HG02870 (cell line): Measurements from ENCODE around the gene CGN.

Experiments used
- ATAC-seq: cut with Tn5 transposase; IDR thresholded peaks from one replicate; pipeline ENCODE4 v1.9.1; 2021; ENCODE audit warnings: mild to moderate bottlenecking, moderate library complexity; ENCODE audit not compliant: unreplicated experiment

Gene CGN

DNA sequence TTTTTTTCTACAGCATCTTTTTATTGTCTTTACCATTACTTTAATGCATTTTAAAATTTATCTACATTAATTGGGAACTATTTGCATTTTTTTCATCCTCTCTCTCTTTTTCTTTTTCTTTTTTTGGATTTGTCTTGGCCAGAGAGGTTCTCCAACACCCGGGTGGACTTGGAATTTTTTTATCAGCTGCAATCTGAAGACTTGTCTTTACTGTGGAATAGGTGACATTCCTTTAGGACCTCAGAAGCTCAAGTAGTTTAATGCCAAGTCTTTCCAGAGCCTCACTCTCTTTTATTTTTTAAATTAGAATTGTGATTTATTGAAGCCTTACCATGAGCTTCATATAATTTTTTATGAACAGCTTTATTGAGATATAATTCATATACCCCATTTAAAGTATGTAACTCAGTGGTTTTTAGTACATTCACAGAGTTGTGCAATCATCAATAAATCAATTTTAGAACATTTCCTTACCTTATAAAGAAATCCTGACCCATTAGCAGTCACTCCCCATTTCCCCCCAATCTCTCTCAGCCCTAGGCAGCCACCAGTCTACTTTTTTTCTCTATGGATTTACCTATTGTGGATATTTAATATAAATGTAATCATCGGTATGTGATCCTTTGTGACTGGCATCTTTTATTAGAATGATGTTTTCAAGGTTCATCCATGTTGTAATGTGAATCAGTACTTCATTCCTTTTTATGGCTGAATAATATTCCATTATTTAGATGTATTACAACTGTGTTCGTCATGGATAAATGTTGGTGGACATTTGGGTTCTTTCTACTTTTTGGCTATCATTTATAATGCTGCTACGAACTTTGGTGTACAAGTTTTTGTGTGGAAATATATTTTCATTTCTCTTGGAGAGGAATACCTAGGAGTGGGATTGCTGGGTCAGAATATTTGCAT, 35.1 kb downstream of the CGN start:
- ATAC-seq, result no peak

DNA sequence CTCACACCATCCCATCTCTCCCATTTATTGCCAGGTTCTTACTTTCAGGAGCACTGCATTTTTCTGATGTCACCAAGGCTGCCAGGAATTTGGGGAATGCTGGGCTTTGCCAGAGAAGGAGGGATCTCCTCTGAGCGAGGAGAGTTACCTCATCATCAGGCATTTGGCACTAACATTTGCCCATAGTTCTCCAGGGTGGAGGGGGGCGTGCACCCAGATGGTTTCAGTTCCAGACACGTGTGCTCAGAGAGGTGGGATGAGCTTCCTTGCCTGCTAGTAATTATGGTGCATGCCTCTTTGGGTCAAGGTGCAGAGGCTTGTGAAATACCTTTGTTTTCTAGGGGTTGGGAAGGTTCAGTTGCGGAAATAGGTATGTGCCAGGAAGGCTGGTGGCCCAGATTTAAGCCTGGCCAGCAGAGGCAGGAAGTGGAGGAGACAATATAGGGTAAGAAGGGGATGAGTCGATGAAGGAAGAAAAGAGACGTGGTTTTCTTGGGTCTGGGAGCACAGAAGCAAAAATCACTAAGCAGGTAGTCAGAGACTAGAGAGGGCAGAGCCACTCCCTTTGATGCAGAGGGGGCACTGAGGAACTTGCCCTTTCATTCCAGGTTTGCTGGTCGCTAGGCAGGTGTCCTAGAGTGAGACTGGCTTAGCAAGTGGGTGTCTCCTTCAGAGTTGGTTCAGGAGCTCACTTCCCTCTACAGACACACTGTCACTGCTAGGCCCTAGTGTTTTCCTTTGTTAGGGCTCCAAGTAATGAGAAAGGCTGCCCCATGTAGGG, 36.1 kb downstream of the CGN start:
- no peak for ATAC-seq

DNA sequence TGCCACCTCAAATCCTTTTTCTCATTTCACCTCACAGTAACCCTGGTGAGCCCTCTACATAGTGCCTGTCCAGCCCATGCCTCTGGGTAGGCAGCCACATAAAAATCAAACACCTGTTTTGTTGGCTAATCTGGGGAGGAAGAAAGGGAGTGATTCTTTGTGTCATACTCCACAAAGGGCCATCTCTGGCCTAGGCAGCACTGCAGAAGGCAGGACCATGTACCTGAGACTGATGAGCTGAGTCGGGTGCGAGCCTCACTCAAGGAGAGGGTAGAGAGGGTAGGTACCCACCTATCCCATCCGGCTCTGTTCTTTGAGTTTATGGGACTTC, 36.7 kb downstream of the CGN start:
- no peak for ATAC-seq

DNA sequence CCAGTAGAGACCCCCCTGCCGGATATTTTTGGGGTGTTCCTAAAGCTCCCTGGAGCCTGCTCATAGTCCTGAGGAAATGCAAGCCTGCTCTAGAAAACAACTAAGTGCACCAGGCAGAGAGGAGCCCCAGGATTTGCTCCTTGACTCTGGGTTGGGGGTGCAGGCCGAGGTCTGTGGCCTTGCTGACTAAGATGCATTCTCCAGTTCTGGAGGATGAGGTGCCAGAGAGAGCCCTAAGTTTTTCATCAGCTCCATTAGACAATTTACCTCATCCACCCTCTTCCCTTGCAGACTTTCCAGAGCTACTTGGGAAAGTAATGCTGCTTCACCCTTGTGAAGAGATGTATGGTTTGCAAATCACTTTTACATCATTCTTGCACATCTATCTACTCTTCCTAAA, 38.0 kb downstream of the CGN start:
- no peak for ATAC-seq

DNA sequence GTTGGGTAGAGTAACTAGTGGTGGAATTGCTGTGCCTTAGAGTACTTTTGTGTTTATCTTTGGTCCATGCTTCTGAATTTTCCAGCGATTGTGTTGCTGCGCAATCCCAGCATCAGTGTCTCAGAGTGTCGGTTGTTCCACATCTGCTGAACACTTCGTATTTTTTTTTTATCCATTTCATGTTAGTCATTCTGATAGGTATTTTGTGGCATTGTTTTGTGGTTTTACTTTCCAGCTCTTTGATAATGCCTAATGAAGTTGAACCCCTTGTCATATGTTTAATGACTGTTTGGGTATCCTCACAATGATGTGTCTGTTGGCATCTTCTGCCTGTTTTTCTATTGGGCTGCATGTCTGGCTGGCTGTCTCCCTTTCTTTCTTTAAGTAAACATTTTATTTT, 42.5 kb downstream of the CGN start:
- ATAC-seq, result no peak

DNA sequence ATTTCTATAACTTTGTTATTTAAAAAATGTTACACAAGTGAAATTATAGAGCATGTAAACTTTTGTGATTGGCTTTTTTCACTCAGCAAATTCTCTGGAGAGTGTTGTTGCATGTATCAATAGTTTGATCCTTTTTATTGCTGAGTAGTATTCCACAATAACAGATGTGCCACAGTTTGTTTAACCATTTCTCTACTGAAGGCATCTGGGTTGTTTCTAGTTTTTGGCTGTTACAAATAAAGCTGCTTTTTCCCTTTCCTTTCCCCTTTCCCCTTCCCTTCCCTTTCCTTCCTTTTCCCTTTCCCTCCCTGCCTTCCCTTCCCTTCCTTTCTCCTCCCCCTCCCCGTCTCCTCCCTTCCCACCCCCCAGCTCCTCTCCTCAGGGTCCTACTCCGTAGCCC, 44.9 kb downstream of the CGN start:
- no peak for ATAC-seq

DNA sequence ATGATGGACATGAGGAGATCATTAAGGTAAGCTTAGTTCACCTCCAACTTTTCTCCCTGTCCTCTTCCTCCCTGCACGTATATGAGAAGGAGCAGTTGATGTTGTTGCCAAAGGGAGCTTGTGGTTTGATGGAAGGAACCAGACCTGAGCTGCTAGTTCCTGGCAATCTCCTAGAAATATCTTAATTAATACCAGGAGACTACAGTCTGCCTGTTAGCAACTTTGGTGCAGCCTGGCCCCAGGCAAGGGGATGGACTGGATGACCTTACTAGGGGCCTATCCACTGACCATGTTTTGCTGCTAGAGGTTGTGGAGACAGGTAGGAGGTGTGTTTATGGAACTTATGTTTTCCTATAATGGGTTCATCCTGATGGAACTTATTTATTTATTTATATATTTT, 51.5 kb downstream of the CGN start:
- ATAC-seq, result no peak

DNA sequence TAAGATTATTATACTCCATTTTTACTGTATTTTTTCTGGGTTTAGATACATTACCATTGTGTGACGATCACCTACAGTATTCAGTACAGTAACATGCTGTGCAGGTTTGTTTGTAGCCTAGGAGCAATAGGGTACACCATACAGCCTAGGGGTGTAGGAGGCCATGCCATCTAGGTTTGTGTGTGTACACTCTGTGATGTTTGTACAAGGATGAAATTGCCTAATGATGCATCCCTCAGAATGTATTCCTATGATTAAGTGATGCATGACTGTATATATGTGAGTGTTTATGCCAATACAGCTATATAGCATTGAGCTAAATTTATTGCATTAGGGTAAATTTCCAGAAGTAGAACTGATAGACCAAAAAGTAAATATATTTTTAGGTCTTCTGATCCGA, 52.2 kb downstream of the CGN start:
- ATAC-seq, result no peak

DNA sequence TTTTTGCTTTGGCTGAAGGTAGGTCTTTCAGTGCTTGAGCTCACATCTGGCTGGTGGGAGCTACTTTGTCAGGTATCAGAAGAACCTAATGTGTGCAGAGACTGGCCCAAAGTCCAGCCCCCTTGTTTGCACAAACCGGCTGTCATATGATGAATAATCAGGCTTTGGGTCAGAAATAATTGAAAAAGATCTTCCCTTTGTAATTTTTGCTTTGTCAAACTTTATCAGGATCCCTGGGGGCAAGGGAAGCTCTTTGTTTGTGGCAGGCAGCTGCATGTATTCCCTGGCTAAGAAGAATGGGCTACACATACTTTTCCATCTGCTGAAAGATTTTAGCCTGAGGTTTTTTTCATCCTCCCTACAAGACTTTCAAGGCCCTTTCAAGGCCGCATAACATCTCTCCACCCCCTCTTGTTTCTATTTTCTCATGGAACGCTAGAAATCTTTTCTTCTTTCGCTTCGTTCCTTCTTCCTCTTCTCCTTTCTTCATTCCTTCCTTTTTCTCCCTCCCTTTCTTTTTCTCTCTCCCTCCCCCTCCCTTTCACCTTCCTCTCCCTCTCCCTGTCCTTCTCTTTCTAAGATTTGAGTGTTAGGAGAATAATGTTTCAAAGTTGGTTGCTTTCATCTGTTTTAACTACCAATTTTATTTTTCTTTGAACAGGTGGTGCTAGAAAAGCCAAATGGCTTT, 54.5 kb downstream of the CGN start:
- no peak for ATAC-seq

DNA sequence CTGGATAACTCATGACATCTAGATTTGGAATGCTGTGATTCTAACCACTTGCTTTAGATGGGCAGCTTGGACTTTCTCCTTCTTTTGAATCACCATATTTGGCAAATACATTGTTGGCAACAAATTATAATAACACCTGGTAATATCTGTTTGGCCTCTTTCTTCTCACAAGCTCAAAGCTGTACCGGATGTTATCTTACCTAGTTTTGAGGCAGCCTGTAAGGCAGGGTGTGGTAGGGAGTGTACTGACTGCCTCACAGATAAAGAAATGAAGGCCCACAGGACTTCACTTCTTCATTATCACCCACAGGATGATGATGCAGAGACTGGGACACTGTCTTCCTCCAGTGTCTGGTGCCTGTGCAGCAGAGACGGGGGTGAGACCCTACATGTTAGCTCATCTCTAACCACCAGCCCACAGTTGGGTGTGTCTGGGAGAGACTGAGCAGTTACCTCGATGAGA, 57.5 kb downstream of the CGN start:
- ATAC-seq, result no peak

DNA sequence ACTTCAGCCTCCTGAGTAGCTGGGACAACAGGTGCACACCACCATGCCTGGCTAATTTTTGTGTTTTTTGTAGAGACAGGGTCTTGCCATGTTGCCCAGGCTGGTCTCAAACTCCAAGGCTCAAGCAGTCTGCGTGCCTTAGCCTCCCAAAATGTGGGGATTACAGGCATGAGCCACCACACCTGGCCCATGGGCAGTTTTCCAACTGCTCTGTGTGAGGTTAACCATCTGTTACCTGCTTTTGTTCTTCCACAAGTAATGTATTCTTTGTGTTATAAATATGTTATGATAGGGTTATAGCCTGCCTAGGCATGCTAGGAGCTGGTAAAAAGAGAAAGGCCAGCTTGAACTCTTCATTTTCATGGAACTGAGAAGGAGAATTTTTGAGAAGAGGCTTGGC, 59.6 kb downstream of the CGN start:
- no peak for ATAC-seq

DNA sequence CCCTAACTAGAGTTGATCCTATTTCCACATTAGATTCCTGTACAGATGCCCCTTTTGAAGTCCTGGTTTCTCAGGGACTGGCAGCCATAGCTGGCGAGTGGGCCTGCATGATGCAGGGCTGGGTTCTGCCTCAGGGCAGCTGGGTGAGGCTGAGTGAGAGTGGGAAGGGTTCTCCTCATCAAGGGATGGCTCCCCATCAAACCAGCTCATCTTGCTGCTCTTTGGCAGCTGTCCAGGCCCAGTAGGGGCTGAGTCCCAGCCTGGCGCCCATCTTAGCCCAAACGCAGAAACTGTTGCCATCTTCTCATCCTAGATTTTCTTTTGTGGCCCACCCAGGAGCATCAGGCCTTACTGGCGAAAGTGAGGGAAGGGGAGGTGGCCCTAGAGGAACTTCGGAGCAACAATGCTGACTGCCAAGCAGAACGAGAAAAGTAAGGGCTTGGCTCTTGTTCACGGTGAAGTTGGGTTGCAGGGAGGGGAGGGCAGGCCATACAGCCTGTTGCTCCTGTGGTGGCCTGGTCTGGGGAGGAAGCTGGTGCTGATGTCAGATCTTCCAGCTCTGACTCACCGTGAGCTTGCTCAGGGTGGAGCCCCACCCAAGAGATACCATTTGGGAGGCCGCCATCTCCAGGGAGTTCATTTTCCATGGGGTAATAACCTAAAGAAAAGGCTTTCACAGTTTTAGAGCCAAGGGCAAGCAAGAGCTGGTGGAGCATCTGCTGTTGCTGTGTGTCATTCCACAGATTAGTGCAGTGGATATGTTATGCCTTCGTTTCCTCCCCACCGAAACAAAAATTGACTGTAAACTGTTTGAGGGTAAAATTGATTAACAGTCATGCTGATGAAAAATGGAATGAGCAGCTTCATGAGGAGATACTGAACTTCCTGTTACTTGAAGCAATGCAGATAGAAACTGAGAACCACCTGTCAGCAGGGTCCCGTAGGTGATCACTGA, 63.7 kb downstream of the CGN start:
- no peak for ATAC-seq

DNA sequence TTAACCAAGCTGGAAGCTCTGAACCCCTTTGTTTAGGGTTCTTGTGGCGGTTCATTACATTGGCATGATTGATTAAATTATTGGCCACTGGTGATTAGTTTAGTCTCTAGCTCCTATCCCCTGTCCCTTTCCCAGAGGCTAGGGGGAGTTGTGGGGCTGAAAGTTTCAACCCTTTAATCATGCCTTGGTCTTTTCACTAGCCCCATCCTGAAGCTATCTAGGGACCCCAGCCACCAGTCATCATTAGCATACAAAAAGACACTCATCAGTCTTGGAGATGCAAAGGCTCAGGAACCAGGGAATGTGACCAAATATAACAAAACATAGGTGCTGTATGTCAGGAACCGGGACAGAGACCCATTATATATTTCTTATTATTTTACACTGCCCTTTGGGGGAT, 66.0 kb downstream of the CGN start:
- ATAC-seq, result no peak

DNA sequence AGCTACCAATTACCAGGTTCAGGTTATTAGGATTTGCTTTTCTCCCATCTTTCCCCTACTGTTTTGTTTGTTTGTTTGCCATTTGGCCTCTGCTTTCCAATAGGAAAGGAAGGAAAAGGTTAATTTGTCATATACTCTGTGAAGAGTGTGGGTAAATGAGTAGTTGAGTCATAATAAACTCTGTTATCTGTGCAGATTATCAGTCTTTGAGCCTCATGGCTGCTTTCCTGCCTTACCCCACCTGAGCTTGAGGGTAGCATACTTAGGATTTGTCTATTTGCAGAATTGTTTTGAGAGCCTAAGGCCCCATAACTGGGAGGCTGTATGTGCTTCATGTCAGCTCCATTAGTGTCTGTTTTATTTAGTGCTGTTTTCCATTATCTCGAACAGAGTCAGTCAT, 67.8 kb downstream of the CGN start:
- ATAC-seq, result no peak

DNA sequence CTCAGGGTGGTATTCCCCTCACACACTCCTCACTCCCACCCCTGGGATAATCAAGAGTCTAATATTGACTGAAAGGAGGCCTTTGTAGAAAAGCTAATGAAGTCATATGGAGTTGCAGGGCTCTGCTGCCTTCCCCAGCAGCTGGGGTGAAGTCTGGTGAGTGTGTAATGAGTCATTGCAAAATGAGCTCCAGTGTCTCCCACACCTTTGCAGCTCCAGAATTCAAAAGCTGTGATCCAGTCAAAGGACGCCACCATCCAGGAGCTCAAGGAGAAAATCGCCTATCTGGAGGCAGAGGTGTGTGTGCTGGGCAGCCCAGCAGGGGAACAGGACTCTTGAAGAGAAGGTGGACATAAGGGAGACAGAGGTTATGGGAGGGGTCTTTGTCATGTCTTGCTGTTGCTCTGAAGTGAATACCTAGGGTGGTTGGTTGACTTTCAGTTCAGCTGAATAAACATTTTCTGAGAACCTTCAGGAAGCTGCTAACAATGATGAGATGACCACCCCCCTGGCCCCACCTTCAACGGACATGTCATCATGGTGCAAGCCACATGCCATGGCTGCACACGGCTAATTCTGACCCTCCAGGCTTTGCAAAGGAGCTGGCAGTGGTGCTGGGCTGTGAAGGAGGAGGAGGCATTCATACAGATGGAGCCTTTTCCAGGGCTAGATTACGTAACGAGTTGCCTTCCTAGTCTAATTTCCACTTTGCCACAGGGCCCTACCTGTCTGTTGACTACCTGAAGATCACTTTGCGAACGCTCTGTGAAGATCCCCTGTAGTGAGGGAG, 68.4 kb downstream of the CGN start:
- no peak for ATAC-seq

DNA sequence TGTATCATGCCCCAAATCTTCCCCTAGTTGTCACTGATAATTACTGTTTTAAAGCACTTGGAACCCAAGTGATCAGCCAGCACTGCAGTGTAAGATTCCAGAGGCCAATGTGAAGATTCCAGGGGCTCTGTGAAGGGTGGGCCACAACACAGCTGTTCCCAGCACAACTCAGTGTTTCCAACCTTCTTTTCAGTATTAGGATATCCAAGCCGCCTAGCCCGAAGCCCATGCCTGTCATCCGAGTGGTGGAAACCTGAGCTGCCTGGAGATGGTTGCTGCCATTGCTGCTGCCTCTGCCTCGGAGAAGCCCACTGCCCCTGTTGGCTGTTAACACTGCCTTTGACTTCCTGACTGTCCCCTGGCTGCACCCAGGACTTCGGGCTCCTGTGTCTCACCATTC, 70.3 kb downstream of the CGN start:
- no peak for ATAC-seq

DNA sequence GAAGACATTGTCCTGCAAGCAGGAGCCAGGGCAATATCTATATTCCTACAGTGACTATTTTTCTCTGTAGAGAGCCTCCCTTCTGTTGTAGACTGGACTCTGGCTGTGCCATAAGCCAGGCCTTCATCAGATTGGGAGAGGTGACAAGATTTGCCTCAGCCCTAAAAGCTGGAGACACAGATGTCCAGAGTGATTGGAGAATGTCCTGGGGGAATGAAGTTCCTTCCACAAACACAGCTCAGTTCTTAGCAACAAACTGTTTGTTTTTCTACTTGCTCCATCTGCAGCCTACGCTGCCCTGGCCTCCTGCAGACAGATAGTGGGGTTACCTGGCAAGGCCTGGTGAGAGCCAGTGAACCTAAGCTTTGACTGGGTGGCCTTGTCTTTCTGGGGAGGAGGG, 70.7 kb downstream of the CGN start:
- no peak for ATAC-seq

DNA sequence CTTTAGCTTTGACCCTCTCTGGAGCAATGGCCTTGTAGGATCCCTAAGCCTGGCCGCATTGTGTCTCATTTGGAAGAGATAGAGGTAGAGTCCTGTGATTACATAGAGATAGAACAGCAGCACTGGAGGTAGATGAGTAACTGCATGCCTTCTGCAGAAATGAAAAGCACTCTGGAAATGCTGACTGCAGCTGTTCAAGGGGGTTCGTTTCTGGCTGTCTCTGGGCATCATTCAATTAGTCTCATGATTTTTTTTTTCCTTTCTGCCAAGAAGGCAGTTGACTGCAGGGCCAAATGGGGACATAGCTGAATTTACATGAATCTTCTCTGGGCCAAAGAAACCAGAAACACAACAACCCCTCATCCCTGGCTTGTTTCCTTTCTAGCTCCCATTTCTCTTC, 72.6 kb downstream of the CGN start:
- ATAC-seq, result no peak

DNA sequence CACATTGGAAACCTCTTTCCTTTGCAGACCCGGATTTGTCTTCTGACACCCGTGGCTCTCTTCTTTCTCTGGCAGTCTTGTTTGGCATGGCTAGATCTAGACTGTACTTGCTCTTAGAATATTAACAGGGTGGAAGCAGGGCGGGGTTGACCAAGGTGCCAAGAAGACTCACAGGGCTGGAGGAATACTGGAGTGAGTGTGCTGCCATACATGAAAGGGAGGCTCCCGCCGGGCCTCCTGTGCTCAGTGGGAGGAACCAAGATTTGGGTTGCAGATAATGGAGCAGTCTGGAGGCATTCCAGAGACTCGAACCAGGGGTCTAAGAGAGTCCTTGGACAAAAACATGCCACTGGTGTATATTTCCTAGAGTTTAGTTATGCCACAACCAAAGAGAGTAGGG, 73.1 kb downstream of the CGN start:
- no peak for ATAC-seq

DNA sequence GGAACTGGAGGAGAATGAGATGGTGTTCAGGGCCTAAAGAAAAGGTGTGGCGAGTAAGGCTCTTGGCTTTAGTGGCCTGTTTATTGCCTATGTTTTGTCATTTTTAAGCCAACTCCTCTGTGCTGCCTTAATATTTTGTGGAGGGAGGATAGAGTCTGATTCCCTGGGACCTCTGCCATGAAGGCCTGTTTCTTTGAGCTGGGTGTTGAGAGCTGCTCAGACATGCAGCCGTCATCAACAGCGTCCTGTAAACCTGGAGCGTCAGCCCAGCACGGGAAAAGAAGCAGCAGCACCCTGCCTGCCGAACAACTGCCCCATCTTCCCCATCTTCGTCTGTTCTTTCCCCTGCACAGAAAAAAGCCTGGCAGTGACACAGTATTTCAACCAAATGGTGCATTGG, 73.6 kb downstream of the CGN start:
- ATAC-seq, result no peak
